Uterus (tissue), 4 donors: ENCODE data around the gene PTPRH. TPM values are rescaled to one million over a fixed set of nuclear protein-coding genes. Genes with fewer than 3 reads are reported as not detected.
A peak's percentile ranks its signal among the peaks of the same experiment; 100 is the strongest.
"Not testable (repeated sequence)": the region's sequence is repeated elsewhere in the genome, so short reads cannot be mapped to it uniquely, and the experiment has no call there.

Source experiments
- DNase-seq, 2 donors: peaks; one replicate each; pipeline ENCODE4 v3.0.0-alpha.2; 2019 to 2020
- H3K27ac ChIP-seq, 2 donors: fragments of 200-600 bp; sonication (generic); 1 replicate in 1 of 2; 2 replicates in 1 of 2; pipeline ENCODE4 v1.5.1; 2016 to 2018
- H3K27me3 ChIP-seq, 2 donors: fragments of 200-600 bp; sonication (generic); one replicate each; pipeline ENCODE4 v1.5.1; 2018 to 2019; ENCODE audit warnings: control low read depth in 1 of 2
- H3K36me3 ChIP-seq, 2 donors: fragments of 200-600 bp; sonication (generic); one replicate each; pipeline ENCODE4 v1.5.1; 2019; ENCODE audit warnings: control low read depth in 1 of 2
- H3K4me1 ChIP-seq, 2 donors: fragments of 200-600 bp; sonication (generic); one replicate each; pipeline ENCODE4 v1.5.1; 2018 to 2019; ENCODE audit warnings: control low read depth in 1 of 2
- H3K4me3 ChIP-seq, 2 donors: fragments of 200-600 bp; sonication (generic); 1 replicate in 1 of 2; 2 replicates in 1 of 2; pipeline ENCODE4 v1.5.1; 2018 to 2019; ENCODE audit warnings: mild to moderate bottlenecking in 1 of 2
- H3K9me3 ChIP-seq, 2 donors: fragments of 200-600 bp; sonication (generic); one replicate each; pipeline ENCODE4 v1.5.1; 2019; ENCODE audit warnings: control low read depth in 1 of 2
- CTCF ChIP-seq, 4 experiments: fragments of 200-600 bp in 2 of 4; fragments of 450-650 bp in 2 of 4; sonication (generic) in 2 of 4; IDR thresholded peaks; one replicate each; pipeline ENCODE4 v1.5.1; 2016 to 2019; ENCODE audit warnings: antibody characterized with exemption in 4 of 4, mild to moderate bottlenecking in 2 of 4, moderate library complexity in 1 of 4
- POLR2A ChIP-seq, 2 donors: fragments of 450-650 bp; IDR thresholded peaks; one replicate each; pipeline ENCODE4 v1.6.1; 2016; ENCODE audit warnings: antibody characterized with exemption in 2 of 2, mild to moderate bottlenecking in 1 of 2, moderate library complexity in 1 of 2
- intact Hi-C: fragments of 100-400 bp; cut with DNase I; formaldehyde crosslinking; loops from one replicate; pipeline ENCODE4 v1.15.1; 2023; ENCODE audit warnings: low total_unique reads
- total RNA-seq, 4 donors: library from RNA; depleted of rRNA in 3 of 4; stranded (reverse); fragments of >200 nt in 3 of 4; gene quantifications; one replicate each; pipeline versions ENCODE4 v1.1.0 to v1.2.4, GENCODE V29; 2014 to 2023
- donor health status: DM: yes; HTN: yes; CAD: no.

PTPRH gene
- total RNA-seq, 4 donors from 2014 or later, result 0.29 to 3.8 (median 3.2) TPM; not detected in 1

- intact Hi-C loops, result no loop called here
- Histone ChIP-seq H3K4me1 (peaks cover 0 to 5% of the 10 kb centered on the region in 2 donors), H3K9me3 (no peaks in the 10 kb centered on the region), H3K27ac (no peak overlapping the region), H3K27me3 (peaks cover 35 to 62% of the 10 kb centered on the region in 2 donors), H3K4me3 (no peak overlapping the region), H3K36me3 (no peaks in the 10 kb centered on the region)
- no peak for TF ChIP-seq POLR2A (IDR thresholded peaks at IDR 0.05)
- no peak for TF ChIP-seq CTCF (IDR thresholded peaks at IDR 0.05)
- no peak for DNase-seq
Measured at GRCh38 chr19:55175117-55175867, 34.0 kb downstream of the PTPRH start.

- intact Hi-C loops, result no loop called here
- Histone ChIP-seq H3K4me1 (peaks cover 0 to 5% of the 10 kb centered on the region in 2 donors), H3K27ac (no peak overlapping the region), H3K9me3 (no peaks in the 10 kb centered on the region), H3K36me3 (no peaks in the 10 kb centered on the region), H3K27me3 (peaks cover 29 to 65% of the 10 kb centered on the region in 2 donors), H3K4me3 (no peak overlapping the region)
- DNase-seq, result no peak
- no peak for TF ChIP-seq POLR2A (IDR thresholded peaks at IDR 0.05)
Measured at GRCh38 chr19:55174425-55175116, 34.7 kb downstream of the PTPRH start.

- peak overlapping the region in 1 of 2 donors; percentile 3 for H3K4me3 ChIP-seq
Measured at GRCh38 chr19:55173714-55174409, 35.4 kb downstream of the PTPRH start.

GRCh38 chr19:55173186-55173713 lies 36.1 kb downstream of the PTPRH start:
- peak overlapping the region in 1 of 2 donors; percentile 3 for H3K4me3 ChIP-seq
- H3K4me1 ChIP-seq, result no peaks in the 10 kb centered on the region
- no peak for DNase-seq
- no peaks in the 10 kb centered on the region for H3K9me3 ChIP-seq
- peaks cover 20 to 71% of the 10 kb centered on the region in 2 donors for H3K27me3 ChIP-seq
- no peaks in the 10 kb centered on the region for H3K36me3 ChIP-seq
- TF ChIP-seq POLR2A (IDR thresholded peaks at IDR 0.05) (no peak), CTCF (IDR thresholded peaks at IDR 0.05) (no peak)
- H3K27ac ChIP-seq, result no peak overlapping the region
- intact Hi-C loops, result no loop called here

More at GRCh38 chr19:55173714-55174409, 35.4 kb downstream of the PTPRH start:
- TF ChIP-seq POLR2A (IDR thresholded peaks at IDR 0.05) (no peak), CTCF (IDR thresholded peaks at IDR 0.05) (no peak)
- peak; percentile 46 to 50 for DNase-seq
- H3K27me3 ChIP-seq, result peaks cover 22 to 64% of the 10 kb centered on the region in 2 donors
- intact Hi-C loops, result no loop called here
- H3K36me3 ChIP-seq, result no peaks in the 10 kb centered on the region
- no peaks in the 10 kb centered on the region for H3K4me1 ChIP-seq
- H3K9me3 ChIP-seq, result no peaks in the 10 kb centered on the region
- no peak overlapping the region for H3K27ac ChIP-seq

- Histone ChIP-seq H3K27me3 (peaks cover 20 to 72% of the 10 kb centered on the region in 2 donors), H3K4me3 (no peak overlapping the region), H3K27ac (no peak overlapping the region), H3K9me3 (no peaks in the 10 kb centered on the region), H3K36me3 (no peaks in the 10 kb centered on the region), H3K4me1 (no peaks in the 10 kb centered on the region)
- intact Hi-C loops, result no loop called here
- TF ChIP-seq POLR2A (IDR thresholded peaks at IDR 0.05) (no peak), CTCF (IDR thresholded peaks at IDR 0.05) (no peak)
- no peak for DNase-seq
Measured at GRCh38 chr19:55172741-55173140, 36.6 kb downstream of the PTPRH start.

DNA sequence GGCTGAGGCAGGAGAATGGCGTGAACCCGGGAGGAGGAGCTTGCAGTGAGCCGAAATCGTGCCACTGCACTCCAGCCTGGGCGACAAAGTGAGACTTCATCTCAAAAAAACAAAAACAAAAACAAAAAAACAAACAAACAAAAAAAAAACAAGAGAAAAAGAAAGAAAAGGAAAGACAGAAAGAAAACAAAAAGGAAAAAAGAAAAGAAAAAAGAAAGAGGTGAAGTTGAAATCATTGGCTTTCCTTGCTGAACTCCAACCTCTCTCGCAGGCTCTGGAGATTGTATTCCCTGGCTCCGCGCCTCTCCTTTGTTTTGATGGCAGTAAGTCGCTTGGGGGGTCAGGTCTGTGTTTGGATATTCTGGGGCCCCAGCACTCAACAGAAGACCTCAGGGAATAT lies 37.0 kb downstream of the PTPRH start:
- intact Hi-C loops, result not testable (repeated sequence)

More for the DNA sequence above, 37.0 kb downstream of the PTPRH start:
- not testable (repeated sequence) for H3K36me3 ChIP-seq, H3K27ac ChIP-seq, DNase-seq, H3K4me3 ChIP-seq, H3K4me1 ChIP-seq, H3K9me3 ChIP-seq
- peaks cover 18 to 73% of the 10 kb centered on the region in 2 donors for H3K27me3 ChIP-seq
